Measurements from ENCODE around the gene HCFC2.

DNA sequence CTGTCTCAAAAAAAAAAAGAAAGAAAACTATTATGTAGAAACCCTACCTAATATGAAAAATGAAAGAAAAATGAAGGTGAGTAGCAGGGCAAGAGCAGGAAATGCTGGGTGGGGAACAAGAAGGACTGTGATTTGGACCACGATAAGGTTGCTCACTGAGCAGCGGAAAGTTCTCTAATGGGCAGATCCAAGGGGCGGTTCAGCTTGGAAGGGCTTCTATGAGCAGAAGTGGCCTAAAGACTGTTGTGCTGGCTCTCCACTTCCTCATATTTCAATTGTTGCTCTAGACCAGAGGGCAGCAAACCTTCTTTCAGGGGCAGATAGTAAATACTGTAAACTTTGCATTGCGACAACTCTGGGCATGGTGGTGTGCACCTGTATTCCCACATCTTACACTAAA, 90.0 kb downstream of the HCFC2 start:
- TF ChIP-seq FOXJ3 (CRISPR knock-in tag; IDR thresholded peaks at IDR 0.05): no peak
- no peak for TF ChIP-seq CHD2 (IDR thresholded peaks at IDR 0.05; ENCODE audit: low read length, partially characterized antibody)
- TF ChIP-seq GABPA (IDR thresholded peaks at IDR 0.05; ENCODE audit: low read depth): no peak
- no peak for TF ChIP-seq SMC3 (IDR thresholded peaks at IDR 0.05; ENCODE audit: low read depth, low read length)
- no peak for TF ChIP-seq CTCF (IDR thresholded peaks at IDR 0.05)
- TF ChIP-seq GATA2 (CRISPR knock-in tag; IDR thresholded peaks at IDR 0.05): no peak
